ENCODE results near the gene MCRS1.

The MCRS1 gene

DNA sequence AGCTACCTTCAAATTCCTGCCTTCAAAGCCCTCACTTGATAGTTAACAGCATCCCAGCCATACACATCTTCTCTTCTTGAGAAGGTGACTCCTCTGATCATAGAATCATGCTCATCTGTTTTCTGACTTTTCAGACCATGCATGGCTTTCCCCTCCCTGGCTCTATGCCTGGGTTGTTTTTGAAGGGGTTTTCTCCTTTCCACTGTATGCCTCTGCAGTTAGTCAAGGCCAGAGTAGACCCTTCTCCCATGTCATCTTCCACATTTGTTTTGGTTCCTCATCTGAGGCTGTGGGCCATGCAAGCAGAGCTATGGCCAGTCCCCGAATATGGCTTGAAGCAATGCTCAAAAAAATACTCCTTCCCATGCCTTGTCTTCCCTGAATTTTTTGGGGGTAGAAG lies 14.3 kb upstream of the MCRS1 start:
- DNase-seq = no peak

DNA sequence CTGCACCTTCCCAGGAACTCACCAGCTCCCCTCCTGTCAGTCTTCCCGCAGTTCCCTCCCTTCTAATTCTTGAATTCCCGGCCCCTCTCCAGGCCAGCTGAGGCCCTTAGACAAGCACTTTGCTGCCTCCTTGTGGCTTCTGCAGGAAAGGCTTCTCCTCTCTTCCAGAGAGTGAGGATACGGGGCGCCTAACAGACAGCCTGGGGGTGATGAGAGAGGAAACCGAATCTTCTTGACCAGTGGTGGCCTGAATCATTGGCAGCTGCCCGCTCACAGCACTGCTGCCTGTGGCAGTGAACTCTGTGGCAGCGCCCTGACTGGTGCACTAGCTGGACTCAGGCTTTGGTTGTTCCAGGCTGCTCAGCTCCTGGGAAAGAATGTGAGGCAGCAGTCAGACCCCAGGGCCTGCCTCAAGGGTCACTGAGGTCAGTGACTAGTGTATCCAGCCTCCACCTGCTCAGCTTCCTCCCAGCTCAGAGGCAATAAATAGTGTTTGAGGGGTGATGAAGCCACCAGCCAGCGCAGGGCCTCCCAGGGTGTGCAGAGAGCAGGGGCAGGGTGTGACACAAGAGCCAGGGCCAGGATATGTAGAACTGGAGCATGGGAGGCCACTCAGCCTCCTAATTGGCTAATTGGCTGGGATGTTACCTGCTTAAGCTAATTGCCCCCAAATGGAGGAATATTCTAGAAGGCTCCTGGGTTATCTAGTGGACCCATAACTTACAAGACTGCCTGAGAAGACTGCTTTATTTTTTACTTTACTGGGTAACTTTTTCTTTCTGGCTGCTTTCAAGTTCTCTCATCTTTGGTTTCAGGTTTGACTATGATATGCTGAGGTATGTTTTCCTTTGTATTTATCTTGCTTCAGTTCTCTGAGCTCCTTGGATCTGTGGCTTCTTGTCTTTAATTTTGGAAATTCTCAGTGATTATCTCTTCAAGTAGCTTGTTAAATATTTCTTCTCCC lies 12.9 kb upstream of the MCRS1 start:
- peak; percentile 23 for DNase-seq

DNA sequence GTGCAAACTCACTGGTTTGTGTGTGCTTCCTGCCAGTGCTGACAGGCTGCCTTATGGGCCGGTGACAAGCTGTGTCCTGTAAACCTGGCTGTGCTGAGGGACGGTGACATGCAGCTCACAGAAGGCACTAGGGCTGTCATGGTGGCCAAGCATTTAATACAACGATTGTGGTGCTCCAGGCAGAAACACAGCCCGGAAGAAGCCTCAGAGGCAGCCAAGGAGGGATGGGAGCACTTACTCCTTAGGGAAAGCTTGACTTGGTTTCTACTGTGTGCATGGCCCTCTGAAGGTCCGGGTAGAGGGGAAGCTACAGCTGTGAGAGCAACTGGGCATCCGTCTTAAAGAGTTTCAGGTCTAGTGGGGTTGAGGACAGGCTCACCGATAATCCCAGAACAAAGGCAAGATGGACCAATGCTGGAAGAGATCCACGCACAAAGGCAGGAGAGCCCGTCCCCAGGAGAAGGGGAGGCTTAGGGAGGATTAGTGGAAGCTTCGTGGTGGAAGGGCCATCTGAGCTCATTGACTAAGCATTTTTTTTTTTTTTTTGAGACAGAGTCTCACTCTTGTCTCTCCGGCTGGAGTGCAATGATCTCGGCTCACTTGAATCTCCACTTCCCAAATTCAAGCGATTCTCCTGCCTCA lies 10.7 kb upstream of the MCRS1 start:
- DNase-seq = no peak

DNA sequence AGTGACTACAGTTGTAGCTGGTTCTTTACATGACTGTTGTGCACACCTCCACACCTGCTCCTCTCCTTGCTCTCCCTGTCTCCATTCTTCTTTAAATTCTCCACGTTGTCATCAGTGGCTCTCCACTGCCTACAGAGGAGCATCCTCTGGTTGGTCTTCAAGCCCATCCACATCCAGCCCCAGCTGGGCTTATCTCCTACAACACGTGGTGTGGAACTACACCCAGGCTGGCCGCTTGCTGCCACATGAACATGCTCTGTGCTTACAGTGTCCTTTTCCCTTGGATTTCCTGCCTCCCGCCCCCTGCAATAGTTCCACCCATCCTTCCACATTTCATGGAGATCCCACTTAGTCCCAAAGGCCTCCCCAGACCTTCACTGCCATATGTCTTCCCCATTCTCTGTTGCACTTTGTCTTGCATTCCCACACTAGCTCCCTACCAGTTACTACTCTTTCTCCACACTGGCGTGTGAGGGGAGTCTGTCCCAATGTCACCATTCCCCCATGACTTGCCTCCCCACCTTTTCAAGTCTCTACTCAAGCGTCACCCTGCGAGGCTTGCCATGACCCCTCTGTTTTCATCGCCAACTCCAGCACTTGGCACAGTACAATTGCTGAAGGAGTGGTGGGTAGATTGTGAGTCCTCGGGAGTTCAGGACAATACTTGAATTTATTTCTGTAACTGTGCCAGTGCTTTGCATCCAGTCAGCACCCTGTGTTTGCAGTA lies 9.8 kb upstream of the MCRS1 start:
- DNase-seq = no peak

DNA sequence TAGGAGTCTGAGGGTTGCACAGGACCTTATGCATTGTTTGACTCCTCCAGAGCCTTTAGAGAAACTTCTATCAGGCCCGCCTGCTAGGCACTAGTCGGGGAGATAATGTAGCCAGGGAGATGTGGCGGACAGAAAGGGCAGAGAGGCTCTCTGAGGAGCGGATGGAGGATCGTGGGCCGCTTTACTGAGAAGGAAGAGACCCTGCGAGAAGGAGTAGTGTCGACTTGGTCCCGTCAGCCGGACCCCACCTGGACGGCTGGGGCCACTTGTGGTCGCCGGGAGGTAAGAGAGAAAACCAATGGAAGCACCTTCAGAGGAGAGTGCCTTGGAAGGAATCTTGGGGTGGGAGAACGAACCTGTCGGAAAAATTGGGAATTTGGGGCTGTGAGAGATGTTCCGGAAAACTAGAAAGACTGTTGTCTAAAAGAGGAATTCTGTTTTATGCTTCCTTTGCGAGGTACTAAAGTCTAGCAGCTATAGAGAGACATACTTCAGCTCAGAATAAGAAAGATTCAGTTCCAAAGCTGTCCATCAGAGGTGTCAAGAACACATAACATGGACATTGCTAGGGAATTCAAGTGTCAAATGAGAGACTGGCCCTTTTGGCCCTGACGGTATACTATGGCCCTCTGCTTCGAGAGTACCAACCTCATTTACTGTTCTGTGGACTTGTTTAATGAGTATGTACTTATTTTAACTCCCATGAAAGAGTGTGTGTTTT lies 660 bp upstream of the MCRS1 start:
- no peak for DNase-seq

DNA sequence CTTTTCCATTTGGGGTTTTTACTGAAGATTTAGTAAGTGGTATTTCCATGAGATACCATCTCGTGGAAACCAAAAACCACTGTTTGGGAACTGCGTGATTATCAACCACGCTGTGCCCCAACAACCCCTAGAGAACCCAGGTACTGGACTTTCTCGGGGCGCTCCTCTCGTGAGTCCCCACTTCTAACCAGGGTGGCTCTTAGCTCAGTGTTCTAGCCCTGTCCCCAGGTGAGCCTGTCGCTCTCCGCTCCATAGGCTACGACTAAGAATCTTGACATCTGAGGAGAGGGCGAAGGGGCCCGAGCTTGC lies 686 bp downstream of the MCRS1 start:
- DNase-seq = no peak

DNA sequence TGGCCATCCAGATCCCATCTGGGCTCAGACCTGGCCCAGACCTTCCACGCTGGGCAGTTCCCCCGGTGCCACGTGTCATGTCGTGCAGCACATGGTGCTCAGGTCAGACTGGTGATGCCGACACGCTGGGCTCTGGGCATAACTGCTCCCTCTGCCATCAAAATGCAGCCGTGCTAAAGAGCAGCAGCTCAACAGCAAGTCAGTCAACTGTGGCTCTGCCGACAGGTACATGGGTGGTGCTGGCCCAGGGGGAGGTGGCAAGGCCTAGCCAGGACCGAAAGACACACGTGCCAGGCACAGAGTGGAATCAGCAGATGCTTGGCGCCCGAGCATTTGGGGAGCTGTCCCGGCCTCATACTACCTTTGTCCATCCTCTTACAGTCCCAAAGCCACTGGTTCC lies 1.6 kb downstream of the MCRS1 start:
- no peak for DNase-seq

DNA sequence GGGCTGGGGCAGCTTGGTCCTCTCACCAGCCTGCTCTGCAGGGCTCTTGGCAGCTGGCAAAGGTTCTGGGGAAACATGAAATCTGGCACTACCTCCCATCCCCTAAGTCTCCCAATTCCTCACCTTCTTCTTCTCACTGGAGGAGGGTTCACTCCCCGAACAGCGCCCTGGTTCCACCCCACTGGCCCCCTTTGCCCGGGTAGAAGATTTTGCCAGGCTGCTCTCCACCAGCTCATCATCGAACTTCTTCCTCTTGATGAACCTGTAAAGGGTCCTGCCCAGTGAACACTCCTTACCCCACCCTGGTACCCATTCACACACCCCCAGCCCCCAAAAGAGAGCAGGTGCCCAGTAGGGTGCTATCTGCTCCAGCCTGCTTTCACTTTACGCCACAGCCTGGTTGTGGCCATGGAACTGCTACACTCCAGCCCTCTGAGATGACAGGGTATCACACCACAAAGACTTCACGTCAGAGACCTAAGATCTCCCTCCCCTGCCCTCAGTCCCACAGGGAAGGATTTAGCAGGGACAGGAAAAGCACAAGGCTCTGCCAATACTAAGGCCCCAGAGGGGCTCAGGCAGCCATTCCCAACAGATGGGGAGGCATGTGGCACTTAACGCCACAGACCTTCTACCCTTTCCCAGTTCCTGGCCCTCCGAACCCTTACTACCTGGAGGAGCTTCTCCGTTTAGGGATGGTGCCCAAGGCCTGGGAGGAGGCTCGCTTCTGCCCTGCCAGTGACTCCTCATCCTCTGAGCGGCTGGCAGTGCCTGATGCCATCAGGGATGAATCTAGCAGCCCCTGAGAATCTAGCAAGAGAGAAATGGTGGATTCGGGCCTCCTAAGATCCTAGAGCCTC lies 2.3 kb downstream of the MCRS1 start:
- DNase-seq = no peak

DNA sequence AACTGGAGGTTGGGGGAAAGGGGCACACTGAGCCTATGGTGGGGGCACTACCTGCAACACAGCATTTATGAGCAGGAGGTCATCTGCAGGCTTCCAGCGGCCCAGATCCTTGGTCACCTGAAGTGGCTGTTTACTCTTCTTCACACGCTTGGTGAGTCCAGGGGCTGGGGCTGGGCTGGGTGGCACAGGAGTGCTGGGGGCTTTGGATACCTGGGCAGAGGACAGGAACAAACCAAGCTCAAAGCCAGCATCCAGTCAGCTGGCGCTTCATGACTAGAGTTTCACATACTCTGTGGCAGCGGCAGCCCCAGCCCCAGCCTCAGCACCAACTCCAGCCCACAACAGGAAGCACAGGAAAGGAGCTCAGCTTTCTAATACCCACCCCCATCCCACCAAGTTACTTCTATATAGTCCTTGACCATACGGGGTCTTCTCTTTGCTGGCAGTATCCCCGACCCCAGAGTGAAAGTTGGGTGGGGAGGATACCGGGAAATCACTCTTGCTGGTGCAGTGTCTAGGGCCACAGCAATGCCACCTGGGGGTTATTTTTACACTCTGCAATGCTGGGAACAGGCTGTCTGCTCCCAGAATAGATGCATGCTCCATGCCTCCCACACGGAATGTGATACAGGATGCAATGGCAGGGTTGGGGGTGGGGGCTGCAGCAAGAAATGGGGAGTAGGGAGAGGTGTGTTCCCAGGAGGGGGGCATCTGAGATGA lies 3.1 kb downstream of the MCRS1 start:
- no peak for DNase-seq

DNA sequence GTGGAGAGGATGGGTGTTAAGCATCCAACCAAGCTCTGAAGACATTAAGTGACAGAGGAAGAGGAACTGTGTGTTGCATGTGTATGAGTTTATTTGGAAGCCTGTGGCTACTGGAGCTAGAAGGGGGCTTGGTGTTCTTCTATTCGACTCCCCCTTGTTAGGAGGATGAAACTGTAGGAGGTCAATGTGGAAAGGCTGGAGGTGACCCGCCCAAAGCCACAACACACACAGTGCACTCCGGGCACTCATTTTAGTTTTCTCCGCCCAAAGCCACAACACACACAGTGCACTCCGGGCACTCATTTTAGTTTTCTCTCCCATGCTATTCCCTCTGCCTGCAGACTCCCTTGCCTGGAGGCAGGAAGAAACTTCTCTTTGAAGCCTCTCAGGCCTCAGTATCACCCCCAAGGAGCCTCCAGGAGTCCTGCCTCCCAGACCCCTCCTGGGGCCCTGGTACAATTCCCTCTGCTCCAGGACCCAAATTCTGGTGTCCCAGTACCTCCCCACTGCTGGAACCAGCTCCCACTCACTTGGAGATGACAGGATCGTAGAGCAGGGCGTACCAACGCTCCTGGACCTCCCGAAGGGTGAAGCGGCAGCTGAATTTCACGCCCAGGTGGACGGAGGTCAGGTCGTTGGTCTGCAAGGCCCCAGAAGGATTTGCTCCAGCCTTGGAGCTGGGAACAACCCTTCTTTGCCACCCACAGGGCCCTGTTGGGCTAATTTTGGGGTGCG lies 3.8 kb downstream of the MCRS1 start:
- DNase-seq = no peak

DNA sequence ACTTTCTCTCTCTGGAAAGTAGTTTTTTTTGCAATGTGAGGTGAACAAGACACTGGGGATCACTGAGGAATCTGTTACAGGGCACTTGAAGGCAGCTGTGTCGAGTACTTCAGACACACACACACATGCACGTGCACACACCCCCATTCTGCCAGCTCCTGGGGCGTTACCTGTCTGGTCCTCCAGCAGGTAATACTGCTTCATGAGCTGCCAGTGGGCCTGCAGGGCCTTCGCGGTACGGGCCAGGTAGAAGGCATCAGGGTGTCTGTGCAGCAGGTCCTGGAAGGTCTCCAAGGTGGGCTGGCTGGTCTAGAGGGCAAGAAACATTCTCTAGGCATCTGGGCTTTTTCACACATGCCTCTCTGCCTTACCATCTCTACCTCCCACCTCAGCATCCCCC lies 5.1 kb downstream of the MCRS1 start:
- DNase-seq = no peak

DNA sequence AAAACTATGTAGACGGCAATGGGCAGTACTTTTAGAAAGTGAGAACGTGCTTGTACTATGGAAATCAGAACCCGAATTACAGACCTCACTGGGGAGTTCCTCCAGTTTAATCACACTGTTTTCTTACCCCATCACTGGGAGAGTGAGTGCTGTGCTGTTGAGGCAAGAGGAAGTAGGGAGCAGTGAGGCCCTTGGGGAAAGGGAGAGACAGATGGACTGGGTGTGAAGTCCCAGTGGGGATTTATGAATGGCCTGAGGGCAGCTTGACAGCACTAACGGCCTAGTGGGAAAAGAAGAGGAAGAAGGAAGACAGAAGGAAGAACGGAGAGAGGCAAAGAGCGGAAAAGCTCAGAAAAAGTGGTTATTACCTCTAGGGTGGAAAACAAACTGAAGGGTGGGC lies 5.7 kb downstream of the MCRS1 start:
- no peak for DNase-seq

DNA sequence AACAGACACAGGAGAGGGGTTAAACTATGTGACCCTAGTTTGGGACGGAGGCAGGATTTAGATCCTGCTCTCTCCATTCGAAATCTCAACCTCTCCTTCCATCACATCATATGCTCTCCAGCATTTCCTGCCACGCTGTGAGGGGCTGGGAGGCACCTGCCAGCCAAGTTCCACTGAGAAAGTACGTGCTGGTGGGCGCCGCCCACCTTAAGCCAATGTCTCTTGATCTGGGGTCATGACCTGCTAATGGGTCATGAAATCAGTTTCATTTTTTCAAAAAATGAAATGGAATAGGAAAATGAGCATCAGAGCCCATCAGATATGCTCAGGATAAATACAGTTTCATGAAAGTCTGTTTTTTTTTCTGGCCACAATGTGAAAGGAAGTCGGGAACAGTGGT lies 7.2 kb downstream of the MCRS1 start:
- DNase-seq = no peak

DNA sequence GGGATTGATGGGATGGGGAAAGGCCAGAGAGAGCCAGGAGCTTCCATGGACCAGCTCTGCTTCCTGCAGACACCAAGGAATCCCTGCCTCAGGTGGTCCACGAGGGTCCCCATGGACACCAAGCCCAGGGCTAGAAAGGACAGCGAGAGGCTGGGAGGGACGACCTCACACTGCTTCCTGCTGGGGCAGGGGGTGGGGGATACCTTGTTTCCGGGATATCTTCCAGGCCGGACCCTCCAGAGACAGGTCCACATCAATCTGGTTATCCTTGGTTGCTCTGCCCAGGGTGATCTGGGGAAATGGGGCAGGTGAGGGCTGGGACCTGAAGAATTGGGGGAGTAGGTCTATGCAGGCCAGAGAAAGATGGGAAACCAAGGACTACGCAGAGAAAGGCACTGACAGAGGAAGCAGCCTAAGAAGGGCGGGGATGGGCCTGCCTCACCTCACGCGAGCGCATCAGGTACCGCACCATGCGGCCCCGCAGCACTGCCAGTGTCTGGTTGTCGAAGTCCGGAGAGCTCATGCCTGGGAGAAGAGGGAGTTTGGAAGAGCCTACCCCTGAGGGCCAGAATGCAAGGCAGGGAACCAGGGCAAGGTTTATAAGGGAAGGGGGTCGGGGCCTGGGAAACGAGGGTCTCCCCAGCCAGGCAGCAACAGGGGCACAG lies 8.8 kb downstream of the MCRS1 start:
- DNase-seq = no peak

DNA sequence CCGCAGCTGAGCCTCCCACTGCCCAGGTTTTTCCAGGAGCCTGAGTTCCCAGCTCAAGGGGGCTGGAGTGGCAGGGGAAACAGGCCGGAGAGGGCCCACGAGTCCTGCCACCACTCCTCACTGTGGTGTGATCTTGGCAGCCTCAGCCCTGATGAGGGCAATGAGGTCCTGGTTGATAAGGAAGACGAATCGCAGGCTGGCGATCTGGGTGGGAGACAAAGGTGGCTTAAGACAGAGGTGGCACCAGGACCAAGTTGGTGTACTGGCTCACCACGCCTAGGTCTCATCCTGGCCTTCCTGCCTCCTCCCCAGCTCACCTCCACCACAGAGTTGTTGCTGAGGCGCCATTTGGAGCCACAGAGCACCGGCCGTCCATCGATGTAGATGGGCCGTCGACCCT lies 9.4 kb downstream of the MCRS1 start:
- no peak for DNase-seq

DNA sequence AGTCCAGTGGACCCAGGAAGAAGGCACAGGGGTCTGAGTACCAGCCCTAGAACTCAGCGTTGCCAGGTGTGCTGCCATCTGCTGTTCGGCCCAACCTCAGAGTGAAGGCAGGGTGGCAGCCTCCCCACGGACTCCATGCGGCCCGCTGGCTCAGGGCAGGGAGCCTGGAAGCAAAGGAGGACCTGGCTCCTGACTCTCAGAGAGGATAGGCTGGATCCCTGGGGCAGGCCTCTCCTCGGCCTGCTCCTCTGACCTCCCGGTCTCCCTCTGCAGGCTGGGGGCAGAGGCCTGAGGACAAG lies 10.1 kb downstream of the MCRS1 start:
- DNase-seq = no peak

DNA sequence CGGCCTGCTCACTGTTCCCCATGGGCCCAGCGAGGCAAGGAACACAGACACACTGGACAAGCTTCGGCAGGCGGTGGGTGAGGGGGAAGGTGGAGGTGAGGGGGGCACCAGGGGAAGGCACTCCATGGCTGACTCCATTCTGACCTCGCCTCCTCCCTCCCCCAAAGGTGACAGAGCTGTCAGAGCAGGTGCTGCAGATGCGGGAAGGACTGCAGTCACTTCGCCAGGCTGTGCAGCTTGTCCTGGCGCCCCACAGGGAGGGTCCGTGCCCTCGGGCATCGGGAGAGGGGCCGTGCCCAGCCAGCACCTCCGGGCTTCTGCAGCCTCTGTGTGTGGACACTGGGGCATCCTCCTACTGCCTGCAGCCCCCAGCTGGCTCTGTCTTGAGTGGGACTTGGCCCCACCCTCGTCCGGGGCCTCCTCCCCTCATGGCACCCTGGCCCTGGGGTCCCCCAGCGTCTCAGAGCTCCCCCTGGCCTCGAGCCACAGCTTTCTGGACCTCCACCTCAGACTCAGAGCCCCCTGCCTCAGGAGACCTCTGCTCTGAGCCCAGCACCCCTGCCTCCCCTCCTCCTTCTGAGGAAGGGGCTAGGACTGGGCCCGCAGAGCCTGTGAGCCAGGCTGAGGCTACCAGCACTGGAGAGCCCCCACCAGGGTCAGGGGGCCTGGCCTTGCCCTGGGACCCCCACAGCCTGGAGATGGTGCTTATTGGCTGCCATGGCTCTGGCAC lies 10.6 kb downstream of the MCRS1 start:
- no peak for DNase-seq

DNA sequence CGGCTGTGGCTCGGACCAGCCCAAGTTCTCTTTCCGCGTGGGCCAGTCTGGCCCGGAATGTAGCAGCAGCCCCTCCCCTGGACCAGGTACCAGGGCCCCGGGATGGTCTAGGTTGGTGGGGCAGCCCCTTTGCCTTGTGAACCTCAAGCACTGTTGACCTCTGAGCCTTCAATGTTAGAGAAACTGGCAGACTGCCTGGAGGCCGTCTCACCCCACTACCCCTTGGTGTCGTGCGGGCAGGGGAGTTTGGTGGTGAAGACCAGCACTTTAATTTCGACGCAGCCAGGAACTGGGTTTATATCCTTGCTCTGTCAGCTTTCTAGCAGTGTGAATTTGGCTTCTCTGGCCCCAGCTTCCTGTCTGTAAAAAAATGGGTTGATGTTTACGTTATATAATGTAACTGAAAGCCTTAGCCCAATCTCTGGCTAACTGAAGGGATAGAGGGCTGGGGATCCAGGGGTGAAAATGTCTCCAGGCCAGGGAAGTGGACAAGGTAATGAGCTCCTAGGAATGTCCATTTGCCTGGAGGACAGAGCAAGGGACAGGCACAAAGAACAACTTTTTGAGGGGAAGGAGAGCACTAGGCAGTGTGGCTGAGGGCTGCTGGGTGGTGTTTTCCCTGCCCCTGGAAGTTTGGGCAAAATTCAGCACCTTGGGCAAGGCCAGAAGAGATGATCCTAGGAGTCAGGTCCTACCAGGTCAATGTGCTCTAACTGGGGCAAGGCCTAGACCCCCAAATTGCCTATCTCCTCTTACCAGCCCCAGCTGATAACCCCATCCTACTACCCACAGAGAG lies 11.4 kb downstream of the MCRS1 start:
- no peak for DNase-seq

All from activated CD4-positive, alpha-beta T cell treated with anti-CD3 and anti-CD28 coated beads for 1 hour (primary cell).